Spleen (tissue), 11 donors: Measurements from ENCODE around the gene TMEM184A. TPM values are rescaled to one million over a fixed set of nuclear protein-coding genes. Genes with fewer than 3 reads are reported as not detected.
A peak's percentile ranks its signal among the peaks of the same experiment; 100 is the strongest.

Experiments used
- DNase-seq: peaks from one replicate; pipeline ENCODE4 v3.0.0-alpha.2; 2020
- H3K27ac ChIP-seq, 8 donors: fragments of 200-600 bp; sonication (generic) in 7 of 8; 1 replicate in 4 of 8; 2 replicates in 4 of 8; pipeline versions ENCODE4 v1.5.0 to v1.8.0; 2016 to 2021; ENCODE audit warnings: inconsistent platforms in 4 of 8, mild to moderate bottlenecking in 4 of 8, moderate library complexity in 1 of 8
- H3K27me3 ChIP-seq, 7 donors: fragments of 200-600 bp; sonication (generic) in 6 of 7; replicated peaks in 1 of 7; 1 replicate in 4 of 7; 2 replicates in 3 of 7; pipeline versions ENCODE4 v1.5.0 to v1.8.0; 2016 to 2021; ENCODE audit warnings: inconsistent platforms in 3 of 7, mild to moderate bottlenecking in 1 of 7
- H3K36me3 ChIP-seq, 6 donors: fragments of 200-600 bp; sonication (generic) in 5 of 6; 1 replicate in 4 of 6; 2 replicates in 2 of 6; pipeline versions ENCODE4 v1.5.0 to v1.8.0; 2016 to 2021; ENCODE audit warnings: inconsistent platforms in 2 of 6
- H3K4me1 ChIP-seq, 6 donors: fragments of 200-600 bp; sonication (generic) in 5 of 6; 1 replicate in 3 of 6; 2 replicates in 3 of 6; pipeline versions ENCODE4 v1.5.0 to v1.8.0; 2016 to 2021; ENCODE audit warnings: inconsistent platforms in 3 of 6
- H3K4me3 ChIP-seq, 8 donors: fragments of 200-600 bp; sonication (generic) in 7 of 8; 1 replicate in 4 of 8; 2 replicates in 4 of 8; pipeline versions ENCODE4 v1.5.0 to v1.8.0; 2016 to 2021; ENCODE audit warnings: inconsistent platforms in 4 of 8, mild to moderate bottlenecking in 4 of 8, moderate library complexity in 2 of 8
- H3K9me3 ChIP-seq, 8 donors: fragments of 200-600 bp; sonication (generic) in 7 of 8; 1 replicate in 4 of 8; 2 replicates in 4 of 8; pipeline versions ENCODE4 v1.5.0 to v1.8.0; 2016 to 2021; ENCODE audit warnings: inconsistent platforms in 4 of 8
- CTCF ChIP-seq, 11 experiments: fragments of 200-600 bp in 7 of 11; fragments of 450-650 bp in 4 of 11; sonication (generic) in 4 of 11; IDR thresholded peaks in 8 of 11; conservative IDR thresholded peaks in 3 of 11; 1 replicate in 7 of 11; 2 replicates in 4 of 11; pipeline versions ENCODE4 v1.4.0 to v1.8.0; 2016 to 2021; ENCODE audit warnings: antibody characterized with exemption in 11 of 11, inconsistent platforms in 4 of 11, mild to moderate bottlenecking in 1 of 11
- POLR2A ChIP-seq, 3 donors: fragments of 450-650 bp; IDR thresholded peaks; one replicate each; pipeline ENCODE4 v1.5.1; 2017; ENCODE audit warnings: antibody characterized with exemption in 3 of 3, mild to moderate bottlenecking in 1 of 3
- POLR2AphosphoS5 ChIP-seq, 3 donors: sonication (generic); formaldehyde crosslinking; IDR thresholded peaks; one replicate each; pipeline ENCODE4 v1.5.1; 2017; ENCODE audit warnings: antibody characterized with exemption in 3 of 3
- WGBS, 5 donors: extraction: QIAGEN DNeasy Blood & Tissue Kit in 3 of 5; methylation state at CpG; one replicate each; pipeline versions ENCODE4 v1.1.5 to v1.1.7; 2013 to 2018; 5-methylcytosine and 5-hydroxymethylcytosine counted together
- intact Hi-C: fragments of 100-400 bp; cut with DNase I; formaldehyde crosslinking; loops from one replicate; pipeline ENCODE4 v1.15.0; 2023; ENCODE audit warnings: low total_unique reads
- polyA plus RNA-seq, 3 donors: library from polyadenylated mRNA; stranded (reverse); fragments of 200-250 nt; gene quantifications; one replicate each; pipeline ENCODE4 v1.2.1, GENCODE V29; 2013
- total RNA-seq, 7 donors: library from RNA; depleted of rRNA in 3 of 7; stranded (reverse); fragments of >200 nt in 3 of 7; fragmentation: NEBNext Ultra II Directional in 4 of 7; extraction: Animal tissue kit (Norgen Biotek cat#: 25700) in 4 of 7; gene quantifications; one replicate each; pipeline versions ENCODE4 v1.1.0 to v1.2.1, GENCODE V29; 2016 to 2021
- donor health status: healthy with polysubstance abuse.
- donor health status: DM: no; HTN: no; CAD: no; lungs with moderate emphysema.
- donor health status: DM: no; HTN: no; CAD: no.
- donor health status: Bipolar disorder and iron deficiency.
- donor health status: healthy.
- donor health status: DM: no; HTN: no; CAD: no.
- donor health status: DM: yes; HTN: yes; CAD: no.

Gene TMEM184A
- total and polyA plus RNA-seq, 10 donors: 0.09 to 0.39 (median 0.21) TPM; not detected in 4

DNA sequence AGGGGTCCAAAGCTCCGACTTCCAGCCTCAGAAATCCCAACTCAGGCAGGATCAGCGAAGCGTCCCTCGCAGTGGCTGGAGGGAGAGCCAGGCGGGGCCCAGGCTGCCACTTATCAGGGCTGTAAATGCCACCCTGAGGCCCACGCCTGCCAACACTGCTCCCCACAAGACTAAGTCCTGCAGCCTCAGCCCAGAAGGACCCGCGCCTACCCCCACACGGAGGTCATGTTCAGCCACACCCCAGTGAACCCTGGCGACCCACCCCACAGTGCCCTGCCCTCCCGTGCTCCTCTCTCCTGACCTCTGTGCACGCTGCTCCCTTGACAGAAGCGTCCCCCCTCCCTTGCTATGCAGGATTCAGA, 10.7 kb upstream of the TMEM184A start:
- H3K36me3 ChIP-seq: peaks cover 0 to 39% (median 24%) of the 10 kb centered on the region in 6 donors
- no peak for DNase-seq
- intact Hi-C loops: no loop called here
- no peak overlapping the region for H3K4me3 ChIP-seq
- TF ChIP-seq POLR2AphosphoS5 (IDR thresholded peaks at IDR 0.05) (peak in 1 of 3 donors; percentile 23), POLR2A (IDR thresholded peaks at IDR 0.05) (no peak), CTCF (IDR thresholded peaks at IDR 0.05 in 8 of 11, conservative IDR thresholded peaks at IDR 0.05 in 3 of 11) (no peak)
- 79 to 92% (median 88%) methylated on average over 13 of the region's 13 CpGs for WGBS, 5 donors
- no peaks in the 10 kb centered on the region for H3K27me3 ChIP-seq
- peaks cover 13 to 38% (median 31%) of the 10 kb centered on the region in 6 donors for H3K4me1 ChIP-seq
- no peak overlapping the region for H3K27ac ChIP-seq
- no peaks in the 10 kb centered on the region for H3K9me3 ChIP-seq

DNA sequence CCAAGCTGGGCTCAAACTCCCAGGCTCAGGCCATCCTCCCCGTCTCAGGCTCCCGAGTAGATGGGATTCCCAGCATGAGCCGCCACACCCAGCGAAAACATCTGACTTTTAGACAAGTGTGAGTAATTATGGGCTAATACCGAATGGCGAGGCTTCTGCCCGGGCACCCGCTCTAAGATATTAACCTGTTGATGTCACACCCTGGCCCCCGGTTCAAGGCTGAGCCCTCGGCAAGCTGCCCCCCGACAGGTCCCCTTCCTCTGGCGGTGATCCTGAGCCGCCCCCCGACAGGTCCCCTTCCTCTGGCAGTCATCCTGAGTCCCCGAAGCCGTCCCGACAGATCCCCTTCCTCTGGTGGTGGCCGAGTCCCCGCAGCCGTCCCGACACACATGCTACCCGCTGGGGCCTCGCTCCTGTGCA, 8.6 kb upstream of the TMEM184A start:
- Histone ChIP-seq H3K36me3 (peaks cover 0 to 39% (median 24%) of the 10 kb centered on the region in 6 donors), H3K4me1 (peaks cover 6 to 24% (median 19%) of the 10 kb centered on the region in 6 donors), H3K9me3 (no peaks in the 10 kb centered on the region), H3K4me3 (no peak overlapping the region), H3K27me3 (peaks cover 0 to 20% (median 0%) of the 10 kb centered on the region in 7 donors), H3K27ac (no peak overlapping the region)
- DNase-seq: no peak
- TF ChIP-seq CTCF (IDR thresholded peaks at IDR 0.05 in 8 of 11, conservative IDR thresholded peaks at IDR 0.05 in 3 of 11): no peak
- no peak for TF ChIP-seq POLR2AphosphoS5 (IDR thresholded peaks at IDR 0.05)
- no peak for TF ChIP-seq POLR2A (IDR thresholded peaks at IDR 0.05)
- intact Hi-C loops: no loop called here
- 64 to 77% (median 74%) methylated on average over 23 of the region's 23 CpGs for WGBS, 5 donors

DNA sequence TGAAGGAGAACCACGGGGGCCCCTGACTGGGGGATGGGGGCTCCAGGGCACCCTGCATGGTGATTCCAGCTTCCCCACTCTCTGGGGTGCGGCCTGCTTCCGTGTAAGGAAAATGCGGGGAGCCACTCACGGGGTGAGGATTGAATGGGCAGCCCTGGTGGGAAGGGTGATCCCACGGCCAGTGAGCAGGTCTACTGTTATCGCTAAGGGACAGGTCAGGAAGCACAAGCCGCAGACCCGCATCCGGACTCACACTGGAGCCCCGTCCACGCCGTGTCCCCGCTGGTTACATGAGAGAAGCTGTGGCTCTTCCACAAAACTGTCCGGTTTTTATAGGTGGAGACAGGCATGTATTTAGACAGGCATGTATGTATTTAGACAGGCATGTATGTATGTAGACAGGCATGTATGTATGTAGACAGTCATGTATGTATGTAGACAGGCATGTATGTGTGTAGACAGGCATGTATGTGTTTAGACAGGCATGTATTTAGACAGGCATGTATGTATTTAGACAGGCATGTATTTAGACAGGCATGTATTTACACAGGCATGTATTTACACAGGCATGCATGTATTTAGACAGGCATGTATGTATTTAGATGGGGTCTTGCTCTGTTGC, 8.1 kb upstream of the TMEM184A start:
- Histone ChIP-seq H3K4me3 (no peak overlapping the region), H3K27ac (no peak overlapping the region), H3K36me3 (peaks cover 0 to 39% (median 24%) of the 10 kb centered on the region in 6 donors), H3K27me3 (peaks cover 0 to 25% (median 0%) of the 10 kb centered on the region in 7 donors), H3K4me1 (peaks cover 2 to 19% (median 15%) of the 10 kb centered on the region in 6 donors), H3K9me3 (no peaks in the 10 kb centered on the region)
- no peak for DNase-seq
- TF ChIP-seq CTCF (IDR thresholded peaks at IDR 0.05 in 8 of 11, conservative IDR thresholded peaks at IDR 0.05 in 3 of 11) (no peak), POLR2AphosphoS5 (IDR thresholded peaks at IDR 0.05) (no peak), POLR2A (IDR thresholded peaks at IDR 0.05) (no peak)
- WGBS, 5 donors: 63 to 86% (median 75%) methylated on average over 15 of the region's 15 CpGs
- intact Hi-C loops: no loop called here

DNA sequence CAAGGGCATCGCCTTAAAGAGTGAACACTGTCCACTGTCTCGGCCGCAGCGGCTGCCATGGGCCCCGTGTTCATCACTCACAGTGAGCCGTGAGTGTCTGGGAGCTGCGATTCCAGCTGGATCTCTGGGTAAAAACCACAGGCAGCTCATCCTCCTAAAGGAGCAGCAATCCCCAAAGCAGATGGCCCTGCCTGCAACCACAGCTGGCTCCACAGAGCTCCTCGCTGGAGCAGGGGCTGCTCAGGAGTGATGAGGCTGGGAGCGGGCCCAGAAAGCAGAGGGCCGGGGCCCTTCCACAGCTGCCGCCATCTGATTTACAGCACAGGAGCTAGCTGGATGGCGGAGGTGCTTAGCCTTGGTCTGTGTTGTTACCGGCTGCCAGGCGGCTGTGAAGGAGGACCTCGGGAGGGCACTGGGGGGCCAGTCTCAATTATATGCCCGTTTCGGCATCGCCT, 6.6 kb upstream of the TMEM184A start:
- H3K27ac ChIP-seq: no peak overlapping the region
- H3K27me3 ChIP-seq: peaks cover 0 to 26% (median 0%) of the 10 kb centered on the region in 7 donors
- 74 to 84% (median 83%) methylated on average over 17 to 18 of the region's 18 CpGs for WGBS, 5 donors
- DNase-seq: no peak
- intact Hi-C loops: no loop called here
- TF ChIP-seq CTCF (IDR thresholded peaks at IDR 0.05 in 8 of 11, conservative IDR thresholded peaks at IDR 0.05 in 3 of 11): no peak
- TF ChIP-seq POLR2AphosphoS5 (IDR thresholded peaks at IDR 0.05): no peak
- no peak for TF ChIP-seq POLR2A (IDR thresholded peaks at IDR 0.05)
- no peaks in the 10 kb centered on the region for H3K9me3 ChIP-seq
- H3K4me1 ChIP-seq: peaks cover 0 to 4% (median 2%) of the 10 kb centered on the region in 6 donors
- peaks cover 0 to 28% (median 19%) of the 10 kb centered on the region in 6 donors for H3K36me3 ChIP-seq
- H3K4me3 ChIP-seq: no peak overlapping the region
